Right renal cortex interstitium (tissue), 3 donors: ENCODE data around the gene MSX1. TPM values are rescaled to one million over a fixed set of nuclear protein-coding genes. Genes with fewer than 3 reads are reported as not detected.

Source experiments
- DNase-seq, 3 donors: peaks; one replicate each; pipeline ENCODE4 v3.0.0-alpha.2; 2013; ENCODE audit warnings: low read depth in 3 of 3, low spot score in 2 of 3
- polyA plus RNA-seq, 3 donors: library from polyadenylated mRNA; unstranded; fragments of 120-200 nt; gene quantifications; one replicate each; pipeline ENCODE4 v1.2.1, GENCODE V29; 2013; ENCODE audit not compliant: insufficient read length in 3 of 3

MSX1 gene
- polyA plus RNA-seq, 3 donors: 0.64 to 0.89 (median 0.86) TPM

GRCh38 chr4:4890574-4891255 lies 31.2 kb downstream of the MSX1 start:
- DNase-seq: no peak

GRCh38 chr4:4893721-4894120 lies 34.3 kb downstream of the MSX1 start:
- DNase-seq: no peak

DNA sequence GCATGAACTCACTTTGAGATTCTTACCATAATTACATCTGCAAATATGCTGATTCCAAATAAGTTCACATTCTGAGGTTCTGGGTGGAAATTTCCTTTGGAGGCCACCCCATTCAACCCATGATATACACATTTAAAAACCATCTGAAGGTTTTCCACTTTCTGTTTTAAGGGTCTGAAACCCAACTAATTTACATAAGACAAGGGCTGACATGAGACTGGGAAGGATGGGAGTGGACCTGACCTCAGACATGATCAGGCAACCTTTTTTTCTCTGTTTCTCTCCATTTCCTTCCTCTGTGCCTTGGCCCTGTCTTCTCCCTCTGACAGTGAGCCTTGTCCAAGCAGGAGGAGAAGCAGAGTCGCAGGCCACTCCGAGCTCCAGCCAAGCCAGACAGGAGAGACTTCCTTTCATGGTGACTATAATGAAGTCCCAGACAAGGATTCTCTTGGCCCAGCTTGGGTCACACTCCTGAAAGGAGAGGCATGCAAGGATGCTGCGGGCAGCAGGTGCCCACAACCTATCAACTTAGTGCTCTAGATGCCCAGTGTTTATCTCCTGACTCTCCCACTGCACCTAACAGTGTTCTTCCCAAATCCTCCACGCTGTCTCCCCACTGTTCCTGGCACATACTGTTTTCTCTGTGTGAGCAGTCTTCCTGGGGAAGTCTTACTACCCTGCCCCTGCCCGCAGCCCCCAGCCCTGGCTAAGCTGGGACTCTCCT lies 39.9 kb downstream of the MSX1 start:
- DNase-seq: no peak

DNA sequence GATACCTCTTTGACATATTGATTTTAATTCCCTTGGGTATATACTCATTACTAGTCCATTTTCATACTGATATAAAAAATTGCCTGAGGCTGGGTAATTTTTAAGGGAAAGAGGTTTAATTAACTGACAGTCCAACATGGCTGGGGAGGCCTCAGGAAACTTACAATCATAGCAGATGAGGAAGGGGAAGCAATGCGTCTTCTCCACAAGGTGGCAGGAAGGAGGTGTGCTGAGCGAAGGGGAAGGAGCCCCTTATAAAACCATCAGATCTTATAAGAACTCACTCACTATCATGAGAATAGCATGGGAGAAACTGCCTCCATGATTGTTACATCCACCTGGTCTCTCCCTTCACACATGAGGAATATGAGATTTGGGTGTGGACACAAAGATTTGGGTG lies 42.4 kb downstream of the MSX1 start:
- no peak for DNase-seq

DNA sequence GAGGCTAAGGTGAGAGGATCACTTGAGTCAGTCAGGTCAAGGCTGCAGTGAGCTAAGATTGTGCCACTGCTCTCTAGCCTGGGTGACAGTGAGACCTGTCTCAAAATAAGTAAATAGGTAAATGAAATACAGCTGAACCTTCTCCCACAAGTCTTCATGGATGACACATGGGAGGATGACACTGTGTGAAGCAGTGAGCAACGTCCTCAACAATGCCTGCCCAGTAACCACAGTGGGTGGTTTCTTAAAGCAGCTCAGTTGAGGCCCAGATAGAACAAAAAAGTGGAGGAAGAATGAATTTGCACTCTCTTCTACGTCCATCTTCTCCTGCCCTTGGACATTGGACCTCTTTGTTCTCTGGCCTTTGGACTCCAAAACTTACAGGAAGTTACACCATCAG lies 52.7 kb downstream of the MSX1 start:
- DNase-seq: no peak

GRCh38 chr4:4913147-4913561 lies 53.7 kb downstream of the MSX1 start:
- no peak for DNase-seq

Other genes with a start within 250 kb of the MSX1 start
- gene CYTL1, start 159.8 kb downstream of the MSX1 start, polyA plus RNA-seq: 1 to 10 TPM; 8.4 to 8.7 (median 8.5) TPM
- 10 to 100 TPM in 1 of 3 donors, 1 to 10 TPM in 2; 8.6 to 11.0 (median 9.3) TPM for gene STK32B, start 191.8 kb downstream of the MSX1 start, polyA plus RNA-seq